IPS DF 4.7 (cell line): ENCODE results near the gene KMT2B.

Source experiments
- DNase-seq: peaks from one replicate; pipeline ENCODE4 v3.0.0-alpha.2; 2013; ENCODE audit warnings: low spot score; ENCODE audit errors: extremely low read depth

Gene KMT2B

DNA sequence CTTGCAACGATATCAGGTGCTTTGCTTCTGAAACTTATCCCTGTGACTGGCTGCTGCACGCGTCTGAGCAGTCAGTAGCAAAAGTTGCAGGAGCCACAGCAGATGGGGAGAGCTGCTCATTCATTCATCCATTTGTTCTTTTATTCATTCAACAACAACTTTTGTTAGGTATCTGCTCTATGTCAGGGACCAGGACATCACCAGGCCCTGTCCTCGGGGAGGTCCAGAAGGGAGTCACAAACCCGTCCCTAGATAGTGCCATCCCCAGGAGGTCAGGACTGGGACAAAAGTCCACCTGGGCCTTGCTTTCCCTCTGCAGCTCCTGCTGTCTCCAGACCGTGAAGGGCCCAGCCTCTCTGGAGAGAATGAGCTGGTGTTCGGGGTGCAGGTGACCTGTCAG is 60.2 kb downstream of the KMT2B start:
- no peak for DNase-seq

DNA sequence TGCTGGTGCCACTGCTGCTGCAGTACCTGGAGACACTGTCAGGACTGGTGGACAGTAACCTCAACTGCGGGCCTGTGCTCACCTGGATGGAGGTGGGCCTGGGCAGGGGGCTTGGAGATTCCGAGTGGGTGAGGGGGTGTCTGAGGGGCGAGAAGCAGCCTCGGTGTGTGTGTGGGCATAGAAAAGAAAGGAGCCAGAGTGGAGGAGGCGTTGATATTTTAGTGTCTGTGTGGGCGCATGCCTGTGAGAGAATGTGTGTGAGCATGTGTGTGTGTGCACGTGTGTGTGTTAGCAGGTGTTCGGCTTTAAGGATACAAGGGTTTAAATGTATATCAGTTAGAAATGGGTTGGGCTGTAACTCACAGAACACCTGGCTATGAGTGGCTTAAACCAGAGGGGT is 61.2 kb downstream of the KMT2B start:
- no peak for DNase-seq

DNA sequence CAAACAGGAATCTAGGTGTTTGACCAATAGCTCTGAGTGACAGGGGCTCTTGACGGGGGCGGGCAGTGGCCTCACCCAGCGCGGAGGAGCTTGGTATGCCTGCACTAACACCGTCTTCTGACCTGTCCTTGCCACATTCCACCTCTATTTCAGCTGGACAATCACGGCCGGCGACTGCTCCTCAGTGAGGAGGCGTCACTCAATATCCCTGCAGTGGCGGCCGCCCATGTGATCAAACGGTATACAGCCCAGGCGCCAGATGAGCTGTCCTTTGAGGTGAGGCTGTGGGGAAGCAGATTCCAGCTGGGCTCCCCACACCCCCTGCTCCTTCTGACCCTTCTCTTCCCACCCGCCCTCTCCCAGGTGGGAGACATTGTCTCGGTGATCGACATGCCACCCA is 62.3 kb downstream of the KMT2B start:
- DNase-seq: no peak

DNA sequence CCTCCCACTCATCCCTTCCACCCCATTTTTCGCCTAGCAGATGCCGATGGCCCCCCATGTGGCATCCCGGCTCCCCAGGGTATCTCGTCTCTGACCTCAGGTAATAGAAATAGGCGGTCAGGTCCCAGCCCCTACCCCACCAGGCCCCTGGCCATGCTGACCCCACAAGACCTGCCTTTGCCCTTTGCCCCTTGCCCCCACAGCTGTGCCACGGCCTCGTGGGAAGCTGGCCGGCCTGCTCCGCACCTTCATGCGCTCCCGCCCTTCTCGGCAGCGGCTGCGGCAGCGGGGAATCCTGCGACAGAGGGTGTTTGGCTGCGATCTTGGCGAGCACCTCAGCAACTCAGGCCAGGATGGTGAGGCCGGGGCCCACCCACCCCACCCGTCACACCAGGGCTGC is 62.9 kb downstream of the KMT2B start:
- DNase-seq: no peak

DNA sequence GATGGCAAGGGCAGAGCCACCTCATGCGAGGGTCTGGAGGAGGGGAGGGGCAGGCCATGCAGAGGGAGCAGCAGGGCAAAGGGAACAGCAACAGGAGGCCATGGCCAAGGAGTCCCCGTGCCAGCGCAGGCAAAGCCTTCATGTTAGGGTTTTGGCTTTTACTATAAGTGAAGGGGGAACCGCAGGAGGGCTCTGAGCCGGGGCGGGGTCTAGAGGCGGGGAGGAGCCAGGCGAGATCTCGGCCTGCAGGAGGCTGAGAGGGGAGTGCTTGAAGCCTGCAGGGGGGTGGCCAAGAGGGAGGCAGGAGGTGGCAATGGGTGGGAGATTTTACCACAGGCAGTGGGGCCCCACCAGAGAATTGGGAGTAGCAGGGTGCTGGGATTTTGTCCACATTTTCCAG is 63.8 kb downstream of the KMT2B start:
- no peak for DNase-seq

DNA sequence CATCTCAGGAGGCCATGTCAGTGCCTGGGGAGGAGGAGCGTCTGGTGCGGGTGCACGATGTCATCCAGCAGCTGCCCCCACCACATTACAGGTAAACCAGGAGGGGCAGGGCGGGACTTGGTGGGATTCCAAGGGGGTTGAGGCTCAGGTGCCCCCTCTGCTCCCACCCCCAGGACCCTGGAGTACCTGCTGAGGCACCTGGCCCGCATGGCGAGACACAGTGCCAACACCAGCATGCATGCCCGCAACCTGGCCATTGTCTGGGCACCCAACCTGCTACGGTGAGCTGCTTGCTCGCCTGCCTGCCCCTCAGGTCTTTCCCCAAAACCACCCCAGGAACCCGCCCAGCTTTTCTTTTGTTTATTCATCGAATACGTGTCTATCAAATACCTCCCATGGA is 64.8 kb downstream of the KMT2B start:
- no peak for DNase-seq

DNA sequence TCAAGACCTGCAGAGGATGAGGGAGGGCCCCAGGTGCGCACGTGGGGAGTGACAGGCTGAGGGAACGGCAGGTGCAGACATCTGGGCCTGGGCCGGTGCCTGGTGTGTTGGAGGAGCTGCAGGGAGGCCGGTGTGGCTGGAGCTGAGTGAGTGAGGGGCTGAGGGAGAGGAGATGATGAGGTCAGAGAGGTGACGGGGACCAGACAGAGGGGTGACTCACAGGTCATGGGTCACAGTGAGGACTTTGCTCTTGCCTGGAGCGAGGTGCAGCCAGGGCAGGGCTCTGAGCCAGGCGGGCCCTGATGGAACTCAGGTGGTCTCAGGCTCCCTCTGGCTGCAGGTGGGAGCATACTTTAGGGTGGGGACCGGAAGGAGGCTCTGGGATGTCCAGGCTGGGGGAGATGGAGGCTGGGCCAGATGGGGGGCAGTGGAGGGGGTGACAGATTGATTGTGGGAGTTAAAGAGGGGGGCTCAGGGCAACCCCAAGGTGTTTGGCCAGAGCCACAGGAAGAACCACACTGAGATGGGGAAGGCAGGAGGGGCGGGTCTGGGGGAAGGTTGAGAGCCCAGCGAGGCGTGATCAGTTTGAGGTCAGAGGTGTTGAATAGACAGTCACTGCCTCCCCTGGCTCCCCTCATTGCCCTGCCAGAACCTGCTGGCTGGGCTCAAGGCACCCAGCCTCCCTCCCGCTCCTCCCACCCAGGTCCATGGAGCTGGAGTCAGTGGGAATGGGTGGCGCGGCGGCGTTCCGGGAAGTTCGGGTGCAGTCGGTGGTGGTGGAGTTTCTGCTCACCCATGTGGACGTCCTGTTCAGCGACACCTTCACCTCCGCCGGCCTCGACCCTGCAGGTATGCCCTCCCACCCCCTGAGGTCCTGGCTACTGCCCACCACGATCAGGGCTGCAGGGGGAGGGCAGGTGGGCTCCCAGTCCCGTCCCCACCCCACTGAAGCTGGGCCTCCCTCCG is 65.9 kb downstream of the KMT2B start:
- DNase-seq: no peak

DNA sequence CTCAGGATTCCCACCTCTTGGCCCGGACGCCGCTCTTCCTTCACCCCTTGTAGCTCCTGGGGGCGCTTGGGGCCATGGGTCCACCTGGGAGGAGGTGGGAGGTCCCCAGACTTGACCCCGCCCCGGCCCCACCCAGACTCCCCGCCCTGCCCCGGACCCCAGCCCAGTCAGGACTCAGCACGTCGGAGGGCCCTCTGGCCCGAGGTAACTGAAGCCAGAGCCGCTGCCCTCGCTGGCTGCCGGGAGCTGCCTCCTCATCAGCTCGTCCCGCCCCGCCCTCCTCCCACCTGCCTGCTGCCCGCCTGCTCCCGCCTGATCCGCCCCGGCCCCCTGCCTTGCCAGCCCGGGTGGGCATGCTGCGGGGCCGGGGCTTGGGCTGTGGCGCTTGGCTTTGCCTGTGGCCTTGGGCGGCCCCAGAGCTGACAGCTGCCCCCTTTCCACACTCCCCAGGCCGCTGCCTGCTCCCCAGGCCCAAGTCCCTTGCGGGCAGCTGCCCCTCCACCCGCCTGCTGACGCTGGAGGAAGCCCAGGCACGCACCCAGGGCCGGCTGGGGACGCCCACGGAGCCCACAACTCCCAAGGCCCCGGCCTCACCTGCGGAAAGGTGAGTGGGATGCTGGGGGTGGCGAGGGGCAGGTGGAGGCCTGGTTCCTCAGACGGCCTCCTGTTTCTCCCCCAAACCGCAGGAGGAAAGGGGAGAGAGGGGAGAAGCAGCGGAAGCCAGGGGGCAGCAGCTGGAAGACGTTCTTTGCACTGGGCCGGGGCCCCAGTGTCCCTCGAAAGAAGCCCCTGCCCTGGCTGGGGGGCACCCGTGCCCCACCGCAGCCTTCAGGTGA is 66.9 kb downstream of the KMT2B start:
- DNase-seq: no peak

DNA sequence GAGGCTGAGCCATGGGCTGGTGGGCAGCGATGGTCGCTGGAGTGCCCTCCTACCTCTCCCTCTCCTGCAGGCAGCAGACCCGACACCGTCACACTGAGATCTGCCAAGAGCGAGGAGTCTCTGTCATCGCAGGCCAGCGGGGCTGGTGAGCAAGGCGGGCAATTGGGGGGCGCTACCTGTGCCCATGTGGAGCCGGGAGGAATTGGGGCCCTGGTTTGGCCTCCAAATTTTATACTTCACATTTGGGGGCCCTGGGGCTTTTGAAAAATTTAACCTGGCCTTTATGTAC is 67.5 kb downstream of the KMT2B start:
- no peak for DNase-seq

DNA sequence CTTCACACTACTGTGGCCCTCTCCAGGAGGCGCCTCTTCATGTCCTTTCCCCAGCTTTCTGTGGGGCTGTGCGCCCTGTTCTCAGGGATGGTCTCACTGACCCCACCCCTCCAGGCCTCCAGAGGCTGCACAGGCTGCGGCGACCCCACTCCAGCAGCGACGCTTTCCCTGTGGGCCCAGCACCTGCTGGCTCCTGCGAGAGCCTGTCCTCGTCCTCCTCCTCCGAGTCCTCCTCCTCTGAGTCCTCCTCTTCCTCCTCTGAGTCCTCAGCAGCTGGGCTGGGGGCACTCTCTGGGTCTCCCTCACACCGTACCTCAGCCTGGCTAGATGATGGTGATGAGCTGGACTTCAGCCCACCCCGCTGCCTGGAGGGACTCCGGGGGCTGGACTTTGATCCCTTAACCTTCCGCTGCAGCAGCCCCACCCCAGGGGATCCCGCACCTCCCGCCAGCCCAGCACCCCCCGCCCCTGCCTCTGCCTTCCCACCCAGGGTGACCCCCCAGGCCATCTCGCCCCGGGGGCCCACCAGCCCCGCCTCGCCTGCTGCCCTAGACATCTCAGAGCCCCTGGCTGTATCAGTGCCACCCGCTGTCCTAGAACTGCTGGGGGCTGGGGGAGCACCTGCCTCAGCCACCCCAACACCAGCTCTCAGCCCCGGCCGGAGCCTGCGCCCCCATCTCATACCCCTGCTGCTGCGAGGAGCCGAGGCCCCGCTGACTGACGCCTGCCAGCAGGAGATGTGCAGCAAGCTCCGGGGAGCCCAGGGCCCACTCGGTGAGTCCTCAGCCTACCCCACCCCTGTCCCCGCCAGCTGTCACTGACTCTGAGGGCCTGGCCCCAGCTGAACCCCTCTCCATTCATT is 68.7 kb downstream of the KMT2B start:
- no peak for DNase-seq

DNA sequence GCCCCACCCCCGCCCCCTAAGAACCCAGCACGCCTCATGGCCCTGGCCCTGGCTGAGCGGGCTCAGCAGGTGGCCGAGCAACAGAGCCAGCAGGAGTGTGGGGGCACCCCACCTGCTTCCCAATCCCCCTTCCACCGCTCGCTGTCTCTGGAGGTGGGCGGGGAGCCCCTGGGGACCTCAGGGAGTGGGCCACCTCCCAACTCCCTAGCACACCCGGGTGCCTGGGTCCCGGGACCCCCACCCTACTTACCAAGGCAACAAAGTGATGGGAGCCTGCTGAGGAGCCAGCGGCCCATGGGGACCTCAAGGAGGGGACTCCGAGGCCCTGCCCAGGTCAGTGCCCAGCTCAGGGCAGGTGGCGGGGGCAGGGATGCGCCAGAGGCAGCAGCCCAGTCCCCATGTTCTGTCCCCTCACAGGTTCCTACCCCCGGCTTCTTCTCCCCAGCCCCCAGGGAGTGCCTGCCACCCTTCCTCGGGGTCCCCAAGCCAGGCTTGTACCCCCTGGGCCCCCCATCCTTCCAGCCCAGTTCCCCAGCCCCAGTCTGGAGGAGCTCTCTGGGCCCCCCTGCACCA is 69.5 kb downstream of the KMT2B start:
- no peak for DNase-seq
